GM19193 (cell line): ENCODE data around the gene SEMA5A.

ENCODE experiments used
- POLR2A ChIP-seq: IDR thresholded peaks from 4 replicates; pipeline ENCODE4 v1.6.1; 2011; ENCODE audit not compliant: insufficient read depth, insufficient read length; ENCODE audit errors: extremely low read depth

SEMA5A gene

GRCh38 chr5:9454491-9454890 is 91.4 kb downstream of the SEMA5A start:
- TF ChIP-seq POLR2A: no peak

GRCh38 chr5:9454012-9454481 is 91.8 kb downstream of the SEMA5A start:
- TF ChIP-seq POLR2A: no peak

DNA sequence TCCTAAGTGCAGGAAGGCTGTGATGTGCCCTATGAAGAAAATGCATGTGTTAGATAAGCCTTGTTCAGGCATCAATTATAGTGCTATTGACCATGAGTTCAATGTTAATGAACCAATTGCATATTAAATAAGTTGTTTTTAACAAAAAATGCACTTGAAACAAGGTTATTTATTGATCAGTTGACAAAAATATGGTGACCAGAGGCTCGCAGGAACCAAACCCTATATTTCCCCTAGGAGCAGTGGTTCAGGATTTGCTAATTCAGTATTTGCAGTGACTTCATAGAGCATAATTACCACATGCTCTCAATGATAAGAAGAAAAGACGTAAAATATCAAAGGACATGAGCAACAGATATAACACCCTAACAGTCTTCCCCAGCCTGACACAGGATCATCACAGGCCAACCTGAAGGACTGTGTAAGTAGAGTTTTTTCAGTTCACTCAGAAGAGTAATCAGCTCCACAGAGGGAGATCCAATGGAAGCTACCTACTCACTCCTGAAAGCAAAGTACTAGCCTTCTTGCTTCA is 92.3 kb downstream of the SEMA5A start:
- TF ChIP-seq POLR2A: no peak

- no peak for TF ChIP-seq POLR2A
These were observed 93.7 kb downstream of the SEMA5A start for GRCh38 chr5:9452181-9452580.

DNA sequence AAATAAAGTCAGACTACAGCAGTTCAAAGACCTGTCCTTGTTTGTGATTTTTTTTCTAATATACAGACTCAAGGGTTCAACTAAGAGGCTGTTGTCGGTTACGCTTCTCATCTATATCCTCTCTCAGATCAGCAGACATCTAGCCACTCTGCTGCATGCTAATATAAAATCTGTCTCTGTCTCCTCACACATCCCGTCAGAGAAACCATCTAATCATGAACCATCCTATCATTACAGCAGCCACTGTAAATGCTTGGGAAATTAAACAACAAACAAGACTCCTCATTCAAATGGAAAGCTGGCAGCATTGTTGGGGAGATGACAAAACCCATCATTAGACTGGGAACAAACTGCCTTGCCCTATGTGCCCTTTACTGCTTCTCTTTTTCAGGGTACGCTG is 94.8 kb downstream of the SEMA5A start:
- no peak for TF ChIP-seq POLR2A

- no peak for TF ChIP-seq POLR2A
These were observed 98.2 kb downstream of the SEMA5A start for GRCh38 chr5:9447691-9448090.

- no peak for TF ChIP-seq POLR2A
These were observed 100.0 kb downstream of the SEMA5A start for GRCh38 chr5:9445826-9446388.

DNA sequence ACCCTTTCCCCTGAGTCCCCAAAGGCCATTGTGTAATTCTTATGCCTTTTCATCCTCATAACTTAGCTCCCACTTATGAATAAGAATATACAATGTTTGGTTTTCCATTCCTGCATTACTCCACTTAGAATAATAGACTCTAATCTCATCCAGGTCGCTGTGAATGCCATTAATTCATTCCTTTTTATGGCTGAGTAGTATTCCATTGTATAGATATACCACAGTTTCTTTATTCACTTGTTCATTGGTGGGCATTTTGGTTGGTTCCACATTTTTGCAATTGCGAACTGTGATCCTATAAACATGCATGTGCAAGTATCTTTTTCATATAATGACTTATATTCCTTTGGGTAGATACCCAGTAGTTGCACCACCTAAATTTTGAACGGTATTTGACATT is 101.5 kb downstream of the SEMA5A start:
- no peak for TF ChIP-seq POLR2A

- no peak for TF ChIP-seq POLR2A
These were observed 104.3 kb downstream of the SEMA5A start for GRCh38 chr5:9441610-9442009.

GRCh38 chr5:9440517-9440916 is 105.4 kb downstream of the SEMA5A start:
- TF ChIP-seq POLR2A: no peak

GRCh38 chr5:9439531-9440292 is 106.2 kb downstream of the SEMA5A start:
- TF ChIP-seq POLR2A: no peak

DNA sequence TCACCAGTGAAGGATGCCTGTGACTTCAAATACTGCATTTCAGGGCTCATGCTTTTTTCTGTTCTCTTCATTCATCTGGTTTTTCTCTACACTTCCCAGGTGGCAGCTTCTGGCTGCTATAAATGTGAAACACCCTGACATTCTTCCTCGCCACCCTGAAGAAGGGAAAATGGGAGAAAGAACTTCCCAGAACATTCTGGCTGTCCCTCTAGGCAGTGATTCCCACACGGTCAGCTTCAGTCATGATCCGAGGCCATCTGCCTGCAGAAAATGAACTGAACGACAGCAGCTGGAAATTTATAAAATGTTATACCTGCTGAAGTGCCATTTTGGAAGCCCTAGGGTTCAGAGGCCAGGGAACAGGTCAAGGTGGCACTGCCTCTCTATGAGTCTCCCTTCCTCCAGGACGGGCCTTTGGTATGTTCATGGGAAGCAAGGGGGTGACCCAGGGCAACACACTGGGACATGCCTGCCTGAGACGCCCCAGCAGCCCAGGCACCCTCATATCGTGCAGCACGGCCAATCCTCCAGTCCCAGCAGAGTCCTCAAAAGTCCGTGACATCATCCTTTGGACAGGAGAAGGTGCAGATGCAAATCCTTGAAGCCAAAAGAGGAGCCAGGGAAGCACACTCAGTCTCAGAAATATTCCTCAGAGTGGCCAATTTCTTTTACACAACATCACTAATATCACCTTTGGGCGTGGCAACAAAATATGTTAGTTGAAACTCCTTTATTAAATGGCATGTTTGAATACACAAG is 107.1 kb downstream of the SEMA5A start:
- TF ChIP-seq POLR2A: no peak

GRCh38 chr5:9437741-9438240 is 108.1 kb downstream of the SEMA5A start:
- no peak for TF ChIP-seq POLR2A

- no peak for TF ChIP-seq POLR2A
These were observed 114.2 kb downstream of the SEMA5A start for GRCh38 chr5:9431496-9432258.

DNA sequence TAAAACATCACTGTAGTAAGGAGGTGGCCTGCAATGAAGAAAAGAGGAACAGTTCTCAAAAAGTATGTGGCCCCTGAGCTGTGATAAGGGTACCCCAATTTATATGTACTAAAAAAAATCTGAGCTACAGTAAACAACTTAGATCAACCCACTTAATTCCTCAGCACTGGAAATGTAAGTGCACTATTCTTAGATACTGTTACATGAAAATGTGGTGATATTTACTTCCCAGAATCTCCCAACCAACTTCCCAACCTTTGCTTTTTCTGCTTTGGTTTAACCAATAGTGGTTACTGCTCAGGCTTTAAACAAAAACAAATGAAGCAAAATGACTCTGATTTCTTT is 114.8 kb downstream of the SEMA5A start:
- no peak for TF ChIP-seq POLR2A
